ENCODE results near the gene PPP2R2B.

DNA sequence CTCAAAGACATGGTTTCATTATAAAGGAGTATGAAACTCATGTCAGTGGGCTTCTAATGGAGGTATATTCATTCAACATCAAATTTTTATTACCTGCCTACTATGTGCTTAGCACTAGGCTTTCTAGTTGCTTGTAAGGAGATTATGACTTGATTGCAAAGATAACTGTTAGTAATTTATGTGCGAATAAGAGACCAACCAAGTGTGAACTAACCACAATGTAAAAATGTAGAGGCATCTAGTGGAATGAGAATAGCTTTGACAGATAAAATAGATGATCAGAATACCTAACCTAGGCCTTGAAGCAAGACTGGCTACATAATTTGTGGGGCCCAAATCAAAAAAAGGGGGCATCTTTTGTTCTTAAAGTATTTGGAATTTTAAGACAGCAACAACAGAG, 13.0 kb upstream of the PPP2R2B start:
- TF ChIP-seq POLR2A (IDR thresholded peaks at IDR 0.05; ENCODE audit: low read length) (no peak), GATA1 (IDR thresholded peaks at IDR 0.05; ENCODE audit: low read depth, low read length) (no peak)

Measured in erythroblast (primary cell).